Upper lobe of right lung (tissue), 1 donor: Measurements from ENCODE around the gene ARHGAP21. TPM values are rescaled to one million over a fixed set of nuclear protein-coding genes. Genes with fewer than 3 reads are reported as not detected.

Experiments
- ATAC-seq: fragments of 200-7000 bp; cut with Tn5 transposase; one replicate; pipeline ENCODE4 v1.9.1; 2020; ENCODE audit warnings: mild to moderate bottlenecking, moderate library complexity
- DNase-seq: peaks from one replicate; pipeline ENCODE4 v3.0.0-alpha.2; 2020
- H3K27ac ChIP-seq: fragments of 200-600 bp; one replicate; pipeline ENCODE4 v1.8.0; 2022
- H3K27me3 ChIP-seq: fragments of 200-600 bp; one replicate; pipeline ENCODE4 v1.8.0; 2022; ENCODE audit warnings: mild to moderate bottlenecking
- H3K36me3 ChIP-seq: fragments of 200-600 bp; one replicate; pipeline ENCODE4 v1.8.0; 2022
- H3K4me1 ChIP-seq: fragments of 200-600 bp; one replicate; pipeline ENCODE4 v1.8.0; 2022
- H3K4me3 ChIP-seq: fragments of 200-600 bp; one replicate; pipeline ENCODE4 v1.8.0; 2022; ENCODE audit warnings: mild to moderate bottlenecking
- H3K9me3 ChIP-seq: fragments of 200-600 bp; one replicate; pipeline ENCODE4 v1.8.0; 2022
- intact Hi-C: fragments of 100-400 bp; cut with DNase I; formaldehyde crosslinking; loops from one replicate; pipeline ENCODE4 v1.11.0; 2022
- total RNA-seq: library from RNA; stranded (reverse); fragmentation: NEBNext Ultra II Directional; extraction: Animal tissue kit (Norgen Biotek cat#: 25700); gene quantifications from one replicate; pipeline ENCODE4 v1.2.1, GENCODE V29; 2021
- TF ChIP-seq, protein P1 (sequence below): fragments of 200-600 bp; IDR thresholded peaks from one replicate; pipeline ENCODE4 v1.8.0; 2022; ENCODE audit warnings: antibody characterized with exemption
- donor health status: DM: no; HTN: yes; CAD: no; lungs with severe emphysema.

The ARHGAP21 gene
- total RNA-seq, 1 donor from 2014 or later = 85.0 TPM

DNA sequence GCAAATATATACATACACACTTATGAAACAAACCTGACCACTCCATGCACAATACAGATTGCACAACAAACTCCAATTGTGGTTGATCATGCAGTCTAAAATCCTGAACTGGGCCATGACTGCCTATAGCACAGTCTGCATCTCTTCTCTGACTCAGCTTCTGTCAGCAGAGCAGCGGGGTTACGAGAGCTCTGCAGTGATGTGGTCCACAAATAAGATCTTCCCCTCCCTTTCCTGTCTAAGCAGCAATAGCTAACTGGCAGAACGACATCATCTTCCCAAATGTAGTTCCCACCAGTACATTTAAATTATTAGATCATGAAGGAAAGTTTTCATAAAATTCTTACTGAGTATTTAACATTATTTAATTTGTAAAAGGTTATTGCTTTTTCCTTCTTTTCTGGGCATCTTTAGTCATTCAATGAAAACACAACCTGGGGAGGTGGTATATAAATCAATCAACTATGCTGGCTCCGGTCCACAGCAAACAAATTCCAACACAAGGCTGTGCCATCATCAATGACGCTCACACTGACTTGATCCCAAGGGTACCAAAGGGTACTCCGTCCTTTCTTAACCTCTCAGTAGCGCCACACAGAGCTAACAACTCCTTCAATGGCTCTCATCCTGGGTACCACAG, 17.1 kb downstream of the ARHGAP21 start:
- Histone ChIP-seq H3K27ac (no peak overlapping the region), H3K4me1 (peaks cover 14% of the 10 kb centered on the region), H3K4me3 (no peak overlapping the region), H3K27me3 (no peaks in the 10 kb centered on the region), H3K36me3 (no peaks in the 10 kb centered on the region), H3K9me3 (no peaks in the 10 kb centered on the region)
- TF ChIP-seq, protein P1, sequence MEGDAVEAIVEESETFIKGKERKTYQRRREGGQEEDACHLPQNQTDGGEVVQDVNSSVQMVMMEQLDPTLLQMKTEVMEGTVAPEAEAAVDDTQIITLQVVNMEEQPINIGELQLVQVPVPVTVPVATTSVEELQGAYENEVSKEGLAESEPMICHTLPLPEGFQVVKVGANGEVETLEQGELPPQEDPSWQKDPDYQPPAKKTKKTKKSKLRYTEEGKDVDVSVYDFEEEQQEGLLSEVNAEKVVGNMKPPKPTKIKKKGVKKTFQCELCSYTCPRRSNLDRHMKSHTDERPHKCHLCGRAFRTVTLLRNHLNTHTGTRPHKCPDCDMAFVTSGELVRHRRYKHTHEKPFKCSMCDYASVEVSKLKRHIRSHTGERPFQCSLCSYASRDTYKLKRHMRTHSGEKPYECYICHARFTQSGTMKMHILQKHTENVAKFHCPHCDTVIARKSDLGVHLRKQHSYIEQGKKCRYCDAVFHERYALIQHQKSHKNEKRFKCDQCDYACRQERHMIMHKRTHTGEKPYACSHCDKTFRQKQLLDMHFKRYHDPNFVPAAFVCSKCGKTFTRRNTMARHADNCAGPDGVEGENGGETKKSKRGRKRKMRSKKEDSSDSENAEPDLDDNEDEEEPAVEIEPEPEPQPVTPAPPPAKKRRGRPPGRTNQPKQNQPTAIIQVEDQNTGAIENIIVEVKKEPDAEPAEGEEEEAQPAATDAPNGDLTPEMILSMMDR = no peak
- intact Hi-C loops = no loop called here
- ATAC-seq = peak; percentile 90
- DNase-seq = no peak

GRCh38 chr10:24703700-24704099, 20.0 kb downstream of the ARHGAP21 start:
- H3K27me3 ChIP-seq = no peaks in the 10 kb centered on the region
- TF ChIP-seq, protein P1 = no peak
- no peaks in the 10 kb centered on the region for H3K9me3 ChIP-seq
- H3K4me1 ChIP-seq = peaks cover 14% of the 10 kb centered on the region
- no peak for DNase-seq
- no peak overlapping the region for H3K27ac ChIP-seq
- no peaks in the 10 kb centered on the region for H3K36me3 ChIP-seq
- ATAC-seq = no peak
- H3K4me3 ChIP-seq = no peak overlapping the region
- intact Hi-C loops = no loop called here

DNA sequence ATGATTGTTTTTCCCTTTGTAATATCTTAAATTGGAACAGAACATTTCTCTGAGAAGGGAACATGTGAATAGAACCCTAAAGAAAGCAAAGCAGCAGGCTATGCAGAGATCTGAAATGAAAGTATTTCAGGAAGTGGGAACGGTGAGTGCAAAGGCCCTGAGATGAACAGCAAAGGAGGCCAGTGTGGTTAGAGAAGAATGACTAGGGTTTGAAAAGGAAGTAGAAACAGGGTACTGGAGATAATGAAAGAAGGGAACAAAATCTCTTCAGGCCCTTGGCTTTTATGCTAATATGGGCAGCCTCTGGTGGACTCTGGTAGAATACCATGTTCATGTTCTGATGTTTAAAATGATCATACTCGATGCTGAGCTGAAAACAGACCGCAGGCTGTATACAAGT, 22.2 kb downstream of the ARHGAP21 start:
- H3K4me1 ChIP-seq = peaks cover 3% of the 10 kb centered on the region
- TF ChIP-seq, protein P1 = no peak
- intact Hi-C loops = no loop called here
- no peak overlapping the region for H3K4me3 ChIP-seq
- no peak overlapping the region for H3K27ac ChIP-seq
- ATAC-seq = peak; percentile 25
- H3K9me3 ChIP-seq = no peaks in the 10 kb centered on the region
- H3K27me3 ChIP-seq = no peaks in the 10 kb centered on the region
- DNase-seq = no peak
- no peaks in the 10 kb centered on the region for H3K36me3 ChIP-seq

- no peak for ATAC-seq
- H3K27me3 ChIP-seq = no peaks in the 10 kb centered on the region
- no peaks in the 10 kb centered on the region for H3K9me3 ChIP-seq
- H3K36me3 ChIP-seq = no peaks in the 10 kb centered on the region
- intact Hi-C loops = no loop called here
- no peak overlapping the region for H3K4me3 ChIP-seq
- H3K4me1 ChIP-seq = no peaks in the 10 kb centered on the region
- no peak for DNase-seq
- TF ChIP-seq, protein P1 = no peak
- no peak overlapping the region for H3K27ac ChIP-seq
Measured at GRCh38 chr10:24700948-24701347, 22.7 kb downstream of the ARHGAP21 start.

GRCh38 chr10:24698270-24698669, 25.4 kb downstream of the ARHGAP21 start:
- Histone ChIP-seq H3K36me3 (no peaks in the 10 kb centered on the region), H3K27me3 (no peaks in the 10 kb centered on the region), H3K4me1 (no peaks in the 10 kb centered on the region), H3K27ac (no peak overlapping the region), H3K9me3 (no peaks in the 10 kb centered on the region), H3K4me3 (no peak overlapping the region)
- TF ChIP-seq, protein P1 = no peak
- DNase-seq (no peak), ATAC-seq (no peak)
- intact Hi-C loops = no loop called here

DNA sequence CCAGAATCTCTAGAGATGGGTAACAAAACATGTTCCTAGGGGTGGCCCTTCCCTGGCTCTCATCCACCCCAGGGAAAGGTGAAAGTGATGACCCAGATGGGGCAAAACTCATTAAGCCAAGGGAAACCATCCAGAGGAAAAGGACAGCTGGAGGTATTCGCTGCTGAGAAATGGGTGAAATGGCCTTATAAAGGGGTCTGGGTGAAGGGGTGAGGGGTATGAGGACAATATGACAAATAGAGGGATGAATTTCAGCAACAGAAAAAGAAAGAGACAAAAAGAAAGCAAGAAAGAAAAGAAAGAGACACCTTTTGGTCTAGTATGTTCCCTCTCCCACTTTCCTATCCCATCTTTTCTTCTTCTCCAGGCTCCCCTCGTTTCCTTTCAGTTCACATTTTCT, 26.6 kb downstream of the ARHGAP21 start:
- ATAC-seq (no peak), DNase-seq (no peak)
- H3K27me3 ChIP-seq = no peaks in the 10 kb centered on the region
- no peaks in the 10 kb centered on the region for H3K36me3 ChIP-seq
- H3K27ac ChIP-seq = no peak overlapping the region
- TF ChIP-seq, protein P1 = no peak
- no peak overlapping the region for H3K4me3 ChIP-seq
- intact Hi-C loops = no loop called here
- no peaks in the 10 kb centered on the region for H3K9me3 ChIP-seq
- no peaks in the 10 kb centered on the region for H3K4me1 ChIP-seq
